Natural killer cell (primary cell): ENCODE measurements around the gene STK24. TPM values are rescaled to one million over a fixed set of nuclear protein-coding genes. Genes with fewer than 3 reads are reported as not detected.

Experiments used
- ATAC-seq, 3 donors: fragments of 150-1000 bp in 2 of 3; fragments of 200-7000 bp in 1 of 3; cut with Tn5 transposase; 1 replicate in 1 of 3; 2 replicates in 2 of 3; pipeline ENCODE4 v1.10.0; 2021; ENCODE audit warnings: mild to moderate bottlenecking in 2 of 3, moderate library complexity in 2 of 3
- DNase-seq, 2 donors: peaks; one replicate each; pipeline versions ENCODE4 v3.0.0 to v3.0.0-alpha.2; 2013 to 2021; ENCODE audit warnings: mixed read lengths in 1 of 2
- H3K27ac ChIP-seq: one replicate; pipeline ENCODE4 v1.5.1; 2013; ENCODE audit warnings: mild to moderate bottlenecking, low read length
- H3K27me3 ChIP-seq: one replicate; pipeline ENCODE4 v1.6.1; 2013; ENCODE audit warnings: low read length; ENCODE audit not compliant: control insufficient read depth, insufficient read depth
- H3K36me3 ChIP-seq: one replicate; pipeline ENCODE4 v1.6.1; 2013; ENCODE audit warnings: low read length; ENCODE audit not compliant: control insufficient read depth, insufficient read depth
- H3K4me1 ChIP-seq: one replicate; pipeline ENCODE4 v1.6.1; 2013; ENCODE audit warnings: low read length; ENCODE audit not compliant: control insufficient read depth, insufficient read depth
- H3K4me3 ChIP-seq: one replicate; pipeline ENCODE4 v1.5.1; 2013; ENCODE audit warnings: low read length
- H3K9me3 ChIP-seq: one replicate; pipeline ENCODE4 v1.6.1; 2013; ENCODE audit warnings: low read length; ENCODE audit not compliant: control insufficient read depth, insufficient read depth
- H3K27ac Mint-ChIP-seq, 2 donors: one replicate each; pipeline ENCODE4 v1.8.0; 2022; ENCODE audit warnings: mild to moderate bottlenecking in 2 of 2, mixed read lengths in 2 of 2, moderate library complexity in 1 of 2
- H3K27me3 Mint-ChIP-seq, 2 donors: one replicate each; pipeline ENCODE4 v1.8.0; 2022; ENCODE audit warnings: low read depth in 2 of 2, mixed read lengths in 2 of 2
- H3K36me3 Mint-ChIP-seq: one replicate; pipeline ENCODE4 v1.8.0; 2022; ENCODE audit warnings: mixed read lengths
- H3K4me1 Mint-ChIP-seq, 2 donors: one replicate each; pipeline ENCODE4 v1.8.0; 2022; ENCODE audit warnings: mixed read lengths in 2 of 2
- H3K4me3 Mint-ChIP-seq: one replicate; pipeline ENCODE4 v1.8.0; 2022; ENCODE audit warnings: mild to moderate bottlenecking, moderate library complexity, mixed read lengths
- H3K9me3 Mint-ChIP-seq, 2 donors: one replicate each; pipeline ENCODE4 v1.8.0; 2022; ENCODE audit warnings: mixed read lengths in 2 of 2
- WGBS: methylation state at CpG from one replicate; pipeline ENCODE4 v1.1.7; 2013; ENCODE audit warnings: missing lambda C conversion rate; ENCODE audit not compliant: insufficient coverage; 5-methylcytosine and 5-hydroxymethylcytosine counted together
- intact Hi-C: fragments of 100-400 bp; cut with micrococcal nuclease; formaldehyde crosslinking; loops from one replicate; pipeline ENCODE4 v1.14.2; 2022
- total RNA-seq, 4 donors: library from RNA; stranded (reverse); fragments of 120-200 nt in 1 of 4; gene quantifications; one replicate each; pipeline versions ENCODE4 v1.2.3 to v1.2.4, GENCODE V29; 2013 to 2022
- TF ChIP-seq, protein P1 (sequence below): fragments of 200-600 bp; IDR thresholded peaks from one replicate; pipeline ENCODE4 v1.8.0; 2022; ENCODE audit warnings: antibody characterized with exemption

Gene STK24
- total RNA-seq, 3 donors from 2014 or later (not counting 1 experiment from before 2014, with no cell fraction given) = 64.5 to 78.4 (median 70.4) TPM

- Mint-ChIP-seq H3K36me3 (no peaks in the 10 kb centered on the region), H3K4me1 (peaks cover 83 to 92% of the 10 kb centered on the region in 2 donors), H3K27me3 (no peaks in the 10 kb centered on the region), H3K4me3 (no peak overlapping the region), H3K9me3 (no peaks in the 10 kb centered on the region), H3K27ac (peak overlapping the region; percentile 67 to 80)
- intact Hi-C loops = no loop called here
- no peak overlapping the region for H3K4me3 ChIP-seq
- 91% methylated on average over 13 of the region's 13 CpGs for WGBS
- DNase-seq (no peak), ATAC-seq (no peak)
- no peaks in the 10 kb centered on the region for H3K36me3 ChIP-seq
- TF ChIP-seq, protein P1, sequence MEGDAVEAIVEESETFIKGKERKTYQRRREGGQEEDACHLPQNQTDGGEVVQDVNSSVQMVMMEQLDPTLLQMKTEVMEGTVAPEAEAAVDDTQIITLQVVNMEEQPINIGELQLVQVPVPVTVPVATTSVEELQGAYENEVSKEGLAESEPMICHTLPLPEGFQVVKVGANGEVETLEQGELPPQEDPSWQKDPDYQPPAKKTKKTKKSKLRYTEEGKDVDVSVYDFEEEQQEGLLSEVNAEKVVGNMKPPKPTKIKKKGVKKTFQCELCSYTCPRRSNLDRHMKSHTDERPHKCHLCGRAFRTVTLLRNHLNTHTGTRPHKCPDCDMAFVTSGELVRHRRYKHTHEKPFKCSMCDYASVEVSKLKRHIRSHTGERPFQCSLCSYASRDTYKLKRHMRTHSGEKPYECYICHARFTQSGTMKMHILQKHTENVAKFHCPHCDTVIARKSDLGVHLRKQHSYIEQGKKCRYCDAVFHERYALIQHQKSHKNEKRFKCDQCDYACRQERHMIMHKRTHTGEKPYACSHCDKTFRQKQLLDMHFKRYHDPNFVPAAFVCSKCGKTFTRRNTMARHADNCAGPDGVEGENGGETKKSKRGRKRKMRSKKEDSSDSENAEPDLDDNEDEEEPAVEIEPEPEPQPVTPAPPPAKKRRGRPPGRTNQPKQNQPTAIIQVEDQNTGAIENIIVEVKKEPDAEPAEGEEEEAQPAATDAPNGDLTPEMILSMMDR = no peak
- H3K27me3 ChIP-seq = no peaks in the 10 kb centered on the region
- H3K4me1 ChIP-seq = peaks cover 62% of the 10 kb centered on the region
- no peaks in the 10 kb centered on the region for H3K9me3 ChIP-seq
- H3K27ac ChIP-seq = peak overlapping the region; percentile 23
Measured at GRCh38 chr13:98567140-98567539, 9.8 kb downstream of the STK24 start.

GRCh38 chr13:98565726-98566565, 11.0 kb downstream of the STK24 start:
- Histone ChIP-seq H3K4me1 (peaks cover 52% of the 10 kb centered on the region), H3K4me3 (no peak overlapping the region), H3K27me3 (no peaks in the 10 kb centered on the region), H3K9me3 (no peaks in the 10 kb centered on the region), H3K36me3 (peaks cover under 1% of the 10 kb centered on the region), H3K27ac (peak overlapping the region; percentile 11)
- no peaks in the 10 kb centered on the region for H3K36me3 Mint-ChIP-seq
- no peaks in the 10 kb centered on the region for H3K9me3 Mint-ChIP-seq
- intact Hi-C loops = no loop called here
- no peak for DNase-seq
- peak overlapping the region; percentile 67 to 80 for H3K27ac Mint-ChIP-seq
- no peak overlapping the region for H3K4me3 Mint-ChIP-seq
- peaks cover 76 to 90% of the 10 kb centered on the region in 2 donors for H3K4me1 Mint-ChIP-seq
- 70% methylated on average over 18 of the region's 18 CpGs for WGBS
- no peak for ATAC-seq
- no peaks in the 10 kb centered on the region for H3K27me3 Mint-ChIP-seq
- TF ChIP-seq, protein P1 = no peak

GRCh38 chr13:98564204-98564603, 12.7 kb downstream of the STK24 start:
- peak overlapping the region; percentile 60 to 78 for H3K27ac Mint-ChIP-seq
- 74% methylated on average over 9 of the region's 9 CpGs for WGBS
- H3K4me3 ChIP-seq = no peak overlapping the region

More at GRCh38 chr13:98564204-98564603, 12.7 kb downstream of the STK24 start:
- intact Hi-C loops = no loop called here
- H3K36me3 ChIP-seq = peaks cover 2% of the 10 kb centered on the region
- peak overlapping the region; percentile 3 for H3K27ac ChIP-seq
- DNase-seq (peak in 1 of 2 donors; percentile 47), ATAC-seq (no peak)
- no peaks in the 10 kb centered on the region for H3K27me3 ChIP-seq
- Mint-ChIP-seq H3K36me3 (no peaks in the 10 kb centered on the region), H3K9me3 (no peaks in the 10 kb centered on the region), H3K4me3 (peak overlapping the region; percentile 64), H3K27me3 (no peaks in the 10 kb centered on the region), H3K4me1 (peaks cover 70 to 87% of the 10 kb centered on the region in 2 donors)
- no peaks in the 10 kb centered on the region for H3K9me3 ChIP-seq
- TF ChIP-seq, protein P1 = no peak
- H3K4me1 ChIP-seq = peaks cover 48% of the 10 kb centered on the region
